Measurements from ENCODE around the gene RABEPK.
A peak's percentile ranks its signal among the peaks of the same experiment; 100 is the strongest.
"Not testable (repeated sequence)": the region's sequence is repeated elsewhere in the genome, so short reads cannot be mapped to it uniquely, and the experiment has no call there.

RABEPK gene

DNA sequence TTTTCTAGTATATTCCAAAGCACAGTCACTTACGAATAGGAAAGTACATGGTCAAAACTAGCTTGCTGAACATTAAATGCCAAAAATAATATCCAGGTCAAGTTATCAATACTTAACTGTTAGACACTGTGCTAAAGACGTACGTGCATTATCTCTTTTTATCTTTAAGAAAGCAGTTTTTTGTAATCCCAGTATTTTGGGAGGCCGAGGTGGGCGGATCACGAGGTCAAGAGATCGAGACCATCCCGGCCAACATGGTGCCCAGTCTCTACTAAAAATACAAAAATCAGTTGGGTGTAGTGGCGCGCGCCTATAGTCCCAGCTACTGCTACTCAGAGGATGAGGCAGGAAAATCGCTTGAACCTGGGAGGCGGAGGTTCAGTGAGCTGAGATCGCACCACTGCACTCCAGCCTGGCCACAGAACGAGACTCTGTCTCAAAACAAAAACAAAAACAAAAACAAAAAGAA is 43.5 kb downstream of the RABEPK start:
- DNase-seq (ENCODE audit: low read depth in 2 of 2) = no peak

DNA sequence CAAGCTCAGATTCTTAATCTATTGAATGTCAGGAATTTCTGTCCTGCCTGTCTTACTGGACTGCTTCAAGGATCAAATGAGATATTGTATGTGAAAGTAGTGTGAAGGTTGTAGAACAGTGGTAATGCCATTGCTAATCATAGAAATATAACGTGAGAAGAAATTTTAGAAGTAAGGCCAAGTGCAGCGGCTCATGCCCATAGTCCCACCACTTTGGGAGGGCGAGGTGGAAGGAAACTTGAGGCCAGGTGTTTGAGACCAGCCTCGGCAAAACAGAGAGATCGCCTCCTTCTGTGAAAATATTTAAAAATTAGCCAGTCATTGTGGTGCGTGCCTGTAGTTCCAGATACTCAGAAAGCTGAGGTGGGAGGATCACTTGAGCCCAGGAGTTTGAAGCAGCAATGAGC is 45.9 kb downstream of the RABEPK start:
- DNase-seq (ENCODE audit: low read depth in 2 of 2) = no peak

DNA sequence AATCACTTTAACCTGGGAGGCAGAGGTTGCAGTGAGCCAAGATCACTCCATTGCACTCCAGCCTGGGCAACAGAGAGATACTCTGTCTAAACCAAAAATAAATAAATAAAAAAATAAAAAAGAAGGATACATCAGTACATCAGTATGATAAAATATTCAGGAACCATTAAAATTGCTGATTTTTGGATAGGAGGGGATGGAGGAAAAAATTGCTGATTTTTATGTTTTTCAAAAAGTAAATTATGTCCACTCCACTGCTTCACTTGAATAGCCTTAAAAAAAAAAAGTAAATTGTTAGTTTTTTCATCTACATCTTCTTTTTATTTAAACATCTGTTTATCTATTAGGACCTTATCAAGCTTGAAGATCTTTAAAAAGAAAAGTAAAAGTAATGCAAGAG is 53.9 kb downstream of the RABEPK start:
- no peak for DNase-seq (ENCODE audit: low read depth in 2 of 2)

DNA sequence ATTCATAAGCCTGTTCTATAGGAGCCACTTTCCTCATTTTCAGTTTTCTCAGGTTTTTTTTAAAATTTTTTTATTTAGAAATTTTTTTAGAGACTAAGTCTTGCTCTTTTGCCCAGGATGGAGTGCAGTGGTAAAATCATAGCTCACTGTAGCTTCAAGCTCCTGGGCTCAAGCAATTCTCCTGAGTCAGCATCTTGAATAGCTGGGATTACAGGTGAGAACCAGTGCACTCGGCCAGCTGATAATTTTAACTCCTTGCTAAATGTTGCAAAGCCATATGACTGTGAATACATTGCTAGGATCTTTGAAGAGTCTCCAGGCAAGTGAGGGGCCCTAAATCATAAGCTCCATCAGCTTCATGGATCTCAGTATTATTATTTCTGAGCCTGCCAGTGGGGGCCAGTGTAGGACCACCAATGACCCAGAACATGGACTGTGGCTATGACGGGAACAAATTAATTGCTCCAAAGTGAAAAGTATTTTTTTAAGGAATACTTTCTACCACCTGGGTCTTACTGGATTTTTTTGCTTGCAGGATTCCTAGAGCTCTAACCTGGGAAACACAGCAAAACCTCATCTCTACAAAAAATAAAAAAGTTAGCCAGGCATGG is 55.5 kb downstream of the RABEPK start:
- no peak for DNase-seq (ENCODE audit: low read depth in 2 of 2)

DNA sequence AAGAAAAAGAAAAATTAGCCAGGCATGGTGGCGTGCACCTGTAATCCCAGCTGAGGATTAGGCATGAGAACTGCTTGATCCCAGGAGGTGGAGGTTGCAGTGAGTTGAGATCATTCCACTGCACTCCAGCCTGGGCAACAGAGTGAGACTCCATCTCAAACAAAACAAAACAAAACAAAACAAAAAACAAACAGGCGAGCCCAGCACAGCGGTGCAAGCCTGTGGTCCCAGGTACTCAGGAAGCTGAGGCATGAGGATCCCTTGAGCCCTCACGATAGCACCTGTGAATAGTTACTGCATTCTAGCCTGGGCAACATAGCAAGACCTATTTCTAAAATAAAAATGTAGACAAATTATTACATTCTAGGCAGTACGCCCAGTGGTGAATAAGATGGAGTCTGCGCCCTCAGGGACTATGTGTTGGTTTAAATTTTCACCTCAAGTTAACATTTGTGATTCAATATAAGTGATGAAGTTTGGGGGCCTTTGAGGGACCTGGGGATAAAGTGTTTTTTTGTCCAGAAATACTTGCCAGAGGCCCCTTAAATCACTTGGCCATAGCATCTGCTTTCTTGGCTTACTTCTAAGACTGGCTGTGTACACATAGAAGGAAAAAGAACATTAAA is 57.9 kb downstream of the RABEPK start:
- no peak for DNase-seq (ENCODE audit: low read depth in 2 of 2)

DNA sequence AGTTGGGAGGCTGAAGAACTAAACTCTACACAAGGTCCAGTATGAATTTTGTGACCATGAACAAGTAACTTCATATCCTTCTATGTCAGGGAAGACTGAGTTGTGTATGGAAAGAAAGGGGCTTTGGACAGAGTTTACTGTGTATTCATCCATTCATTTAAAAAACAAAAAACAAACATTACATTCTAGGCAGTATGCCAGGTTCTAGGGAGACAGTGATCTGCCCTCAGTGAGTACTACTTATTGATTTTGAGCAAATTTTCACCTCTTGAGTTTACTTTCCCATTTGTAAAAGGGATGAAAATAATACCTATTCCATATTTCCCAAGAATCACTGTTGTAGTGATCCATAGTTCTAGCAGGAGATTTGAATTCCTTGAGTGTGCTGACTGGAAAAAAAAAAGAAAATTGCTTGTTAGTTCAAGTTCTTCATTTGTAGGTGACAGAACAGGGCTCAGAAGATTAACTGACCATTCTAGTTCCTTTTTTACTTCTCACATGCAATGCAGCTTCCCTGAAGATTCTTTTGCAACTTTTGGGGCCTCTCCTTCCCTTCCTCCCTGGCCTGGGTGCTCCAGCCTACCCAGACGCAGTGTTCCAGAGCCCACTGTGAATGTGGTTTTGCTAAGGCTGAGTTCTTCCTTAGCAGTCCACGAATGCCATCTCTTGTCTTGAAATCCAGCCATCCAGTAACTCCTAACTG is 58.6 kb downstream of the RABEPK start:
- DNase-seq (ENCODE audit: low read depth in 2 of 2) = no peak

DNA sequence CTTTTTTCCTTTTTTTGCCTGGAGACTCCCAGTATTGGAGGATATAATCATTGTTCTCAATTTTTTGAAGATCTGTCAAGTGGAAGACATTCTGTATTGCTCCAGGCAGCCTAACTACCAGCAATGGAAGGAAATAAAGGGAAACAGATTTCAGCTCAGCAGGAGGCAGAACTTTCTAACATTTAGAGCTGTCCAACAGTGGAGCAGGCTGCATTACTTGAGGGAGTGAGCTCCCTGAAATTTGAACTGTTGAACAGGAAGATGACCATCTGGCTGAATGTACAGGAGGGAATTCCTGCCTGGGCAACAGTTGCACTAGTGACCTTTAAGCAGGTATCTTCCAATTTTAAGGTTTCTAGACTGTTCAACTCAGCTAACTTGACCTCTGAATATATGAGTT is 60.2 kb downstream of the RABEPK start:
- DNase-seq (ENCODE audit: low read depth in 2 of 2) = no peak

DNA sequence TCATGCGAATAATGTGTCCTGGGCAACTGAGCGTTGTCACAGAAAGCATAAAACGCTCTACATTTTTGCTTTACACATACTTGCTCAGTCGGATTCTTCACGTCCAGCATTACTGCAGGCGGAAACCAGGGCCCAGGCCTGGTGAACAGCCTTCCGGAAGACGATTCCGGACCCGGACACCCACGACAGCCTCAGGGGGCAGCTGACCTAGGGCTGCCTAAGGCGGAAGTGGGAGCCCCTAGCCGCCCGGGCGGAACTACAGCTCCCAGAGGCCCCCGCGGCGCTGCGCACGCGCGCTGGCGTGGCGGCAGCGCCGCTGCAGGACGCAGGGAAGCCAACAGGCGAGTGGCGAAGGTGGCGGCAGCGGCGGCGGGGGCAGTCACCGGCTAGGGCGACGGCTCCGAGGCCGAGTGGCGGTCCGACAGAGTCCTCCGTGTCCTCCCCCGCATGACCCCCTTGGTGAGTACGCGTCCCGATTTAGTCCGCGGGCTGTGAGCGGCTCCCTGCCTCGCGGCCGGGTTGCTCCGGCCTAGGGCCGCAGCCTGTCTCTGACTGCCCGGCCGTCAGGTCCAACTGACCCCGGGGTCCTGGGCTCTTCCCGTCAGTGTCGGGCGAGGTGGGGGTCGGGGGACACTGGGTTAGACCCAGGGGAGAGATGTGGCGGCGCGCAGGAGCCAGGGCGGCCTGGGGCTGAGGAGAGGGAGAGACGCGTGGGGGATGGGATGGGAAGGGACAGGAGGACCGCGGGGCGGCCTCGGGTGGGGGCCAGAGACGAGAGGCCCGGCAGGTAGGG is 61.4 kb downstream of the RABEPK start, which contains the start of gene GAPVD1:
TSS of gene GAPVD1 (plus strand) at position 326 of the 793 bp plus-strand sequence. CDS start 37,096 bp downstream, outside the sequence.
- DNase-seq (ENCODE audit: low read depth in 2 of 2) = peak; percentile 62 to 84

DNA sequence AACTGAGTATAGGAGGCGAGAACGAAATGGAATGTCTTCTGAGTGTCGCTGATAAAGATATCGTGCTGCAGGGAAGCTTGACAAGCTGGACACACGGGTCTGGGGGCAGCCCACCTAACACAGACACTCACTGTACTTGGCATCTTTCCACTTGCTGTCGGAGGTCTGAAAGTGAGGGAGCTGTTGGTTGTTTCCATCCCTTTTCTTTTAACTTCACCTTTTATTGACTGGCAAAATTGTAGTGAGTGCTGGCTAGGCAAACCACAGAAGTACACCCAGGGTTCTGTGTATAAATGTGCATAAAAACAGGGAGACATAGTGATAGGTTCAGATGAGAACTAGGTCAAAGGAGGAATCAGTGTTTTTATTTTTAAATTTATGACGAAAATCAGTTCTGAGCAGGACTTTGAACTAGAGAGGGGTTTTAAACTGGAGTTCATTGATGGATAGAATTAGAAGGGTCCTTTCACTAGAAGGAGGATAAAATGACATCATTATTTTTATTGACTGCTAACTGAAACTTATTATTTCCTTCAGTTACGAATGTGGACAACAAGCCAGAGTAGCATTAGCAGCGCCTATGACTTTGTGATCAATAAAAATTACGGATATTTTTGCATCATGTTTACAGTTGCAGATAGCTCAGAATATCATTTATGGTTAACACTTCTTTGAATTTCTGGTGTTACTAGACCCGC is 62.1 kb downstream of the RABEPK start:
- no peak for DNase-seq (ENCODE audit: low read depth in 2 of 2)

DNA sequence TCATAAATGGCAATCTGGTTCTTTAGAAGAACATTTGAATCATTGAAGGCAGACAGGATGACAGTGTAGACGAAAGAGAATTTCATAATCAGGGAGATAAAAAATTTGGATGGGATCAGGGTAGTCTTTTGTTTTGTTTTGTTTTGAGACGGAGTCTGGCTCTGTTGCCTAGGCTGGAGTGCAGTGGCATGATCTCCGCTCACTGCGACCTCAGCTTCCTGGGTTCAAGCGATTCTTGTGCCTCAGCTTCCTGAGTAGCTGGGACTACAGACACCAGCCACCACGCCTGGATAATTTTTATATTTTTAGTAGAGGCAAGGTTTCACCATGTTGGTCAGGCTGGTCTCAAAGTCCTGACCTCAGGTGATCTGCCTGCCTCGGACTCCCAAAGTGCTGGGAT is 63.7 kb downstream of the RABEPK start:
- DNase-seq (ENCODE audit: low read depth in 2 of 2) = not testable (repeated sequence)

DNA sequence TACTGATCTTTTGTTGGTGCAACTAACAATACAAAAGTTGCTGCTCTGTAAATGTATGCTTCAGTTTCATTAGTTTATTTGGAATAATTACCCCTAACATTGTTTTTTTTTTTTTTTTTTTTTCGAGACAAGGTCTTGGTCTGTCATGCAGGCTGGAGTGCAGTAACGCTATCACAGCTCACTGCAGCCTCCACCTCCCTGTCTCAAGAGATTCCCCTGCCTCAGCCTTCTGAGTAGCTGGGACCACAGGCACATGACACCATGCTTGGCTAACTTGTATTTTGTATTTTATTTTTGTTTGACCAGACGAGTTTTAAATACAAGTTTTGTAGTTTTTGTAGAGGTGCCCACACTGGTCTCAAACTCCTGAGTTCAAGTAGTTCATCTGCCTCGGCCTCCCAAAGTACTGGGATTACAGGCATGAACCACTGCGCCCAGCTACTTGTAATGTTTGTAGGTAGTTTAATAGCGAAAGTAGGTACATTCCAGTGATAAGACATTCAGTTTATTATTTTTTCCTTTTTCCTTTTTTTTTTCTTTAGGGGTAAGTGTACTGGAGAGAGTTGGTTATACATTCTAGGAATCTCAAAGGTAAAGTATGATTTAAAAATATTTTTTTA is 68.2 kb downstream of the RABEPK start:
- DNase-seq (ENCODE audit: low read depth in 2 of 2) = no peak

DNA sequence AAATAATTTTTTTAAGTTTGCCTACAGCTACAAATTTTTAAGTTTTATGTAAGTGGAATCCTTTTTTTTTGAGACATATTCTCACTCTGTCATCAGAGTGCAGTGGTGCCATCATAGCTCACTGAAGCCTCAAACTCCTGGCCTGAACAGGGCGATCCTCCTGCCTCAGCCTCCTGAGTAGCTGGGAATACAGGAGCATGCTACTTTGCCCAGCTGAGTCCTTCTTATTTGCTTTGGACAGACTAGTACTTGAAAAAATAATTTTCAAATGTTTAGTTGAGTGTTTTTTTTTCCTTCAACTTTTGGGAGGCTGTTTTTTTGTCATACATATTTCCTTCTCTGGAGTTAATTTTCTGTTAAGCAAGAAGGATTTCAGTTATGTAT is 68.7 kb downstream of the RABEPK start:
- DNase-seq (ENCODE audit: low read depth in 2 of 2) = no peak

DNA sequence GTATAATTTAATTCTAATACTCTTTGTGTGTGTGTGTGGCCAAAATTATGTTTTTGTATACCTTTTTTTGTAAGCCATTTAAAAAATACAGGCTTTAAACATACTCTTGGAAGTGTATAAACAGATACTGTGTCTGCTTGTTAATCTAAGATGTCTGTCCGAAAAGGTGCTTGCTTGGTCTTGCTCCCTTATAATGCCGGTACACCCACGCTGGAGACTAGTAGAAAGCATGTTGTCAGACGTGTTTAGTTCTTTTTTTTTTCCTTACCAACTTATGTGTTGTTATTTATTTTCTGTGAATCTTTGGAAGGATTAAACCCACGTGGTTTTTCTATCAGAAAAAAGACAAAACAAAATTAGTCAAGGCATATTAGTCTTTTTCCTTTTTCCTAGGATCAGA is 70.7 kb downstream of the RABEPK start:
- DNase-seq (ENCODE audit: low read depth in 2 of 2) = no peak

DNA sequence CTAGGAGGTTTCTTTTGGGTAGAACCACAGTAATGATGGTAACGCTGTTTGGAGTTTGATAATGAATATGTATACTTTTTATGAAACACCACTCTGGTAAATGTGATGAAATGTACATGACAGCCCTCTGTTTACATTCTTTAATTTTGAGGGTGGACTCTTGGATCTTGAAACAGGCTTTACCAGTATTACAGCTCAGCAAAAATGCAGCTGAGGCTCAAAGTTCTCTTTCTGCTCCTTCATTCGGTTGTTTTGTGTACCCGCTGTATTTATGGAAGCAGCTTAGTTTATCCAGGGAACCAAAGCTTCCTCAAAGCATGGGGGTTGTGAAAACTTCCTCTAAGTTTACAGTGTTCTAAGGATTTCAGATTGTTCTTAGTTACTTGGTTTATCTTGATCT is 72.4 kb downstream of the RABEPK start:
- DNase-seq (ENCODE audit: low read depth in 2 of 2) = no peak

DNA sequence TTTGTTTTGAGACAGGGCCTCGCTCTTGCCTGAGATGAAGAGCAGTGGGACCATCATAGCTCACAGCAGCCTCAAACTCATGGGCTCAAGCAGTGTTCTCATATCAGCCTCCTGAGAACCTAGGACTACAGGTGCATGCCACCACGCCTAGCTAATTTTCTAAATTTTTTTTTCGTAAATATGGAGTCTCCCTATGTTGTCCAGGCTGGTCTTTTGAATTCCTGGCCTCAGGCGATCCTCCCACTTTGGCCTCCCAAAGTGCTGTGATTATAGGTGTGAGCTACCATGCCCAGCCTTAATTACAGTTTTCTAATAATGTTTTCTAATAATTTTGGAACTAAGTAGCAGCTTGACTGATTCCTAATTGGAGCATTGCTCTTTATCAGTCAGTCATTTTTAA is 76.4 kb downstream of the RABEPK start:
- no peak for DNase-seq (ENCODE audit: low read depth in 2 of 2)

DNA sequence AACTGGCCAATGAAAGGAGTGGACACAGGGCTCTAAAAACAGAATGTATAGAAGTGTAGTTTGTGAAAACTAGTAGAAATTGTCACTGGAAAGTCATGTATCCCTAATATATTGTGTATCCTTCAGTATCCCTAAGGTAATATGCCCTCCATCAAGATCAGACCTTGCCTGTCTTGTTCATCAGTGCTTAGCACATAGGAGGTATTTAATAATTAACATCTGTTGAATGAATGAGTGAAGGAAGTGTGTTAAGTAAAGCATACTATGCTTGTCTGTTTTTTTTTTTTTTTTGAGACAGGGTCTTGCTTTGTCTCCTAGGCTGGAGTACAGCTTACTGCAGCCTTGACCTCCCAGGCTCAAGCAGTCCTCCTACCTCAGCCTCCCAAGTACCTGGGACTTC is 77.1 kb downstream of the RABEPK start:
- DNase-seq (ENCODE audit: low read depth in 2 of 2) = no peak

DNA sequence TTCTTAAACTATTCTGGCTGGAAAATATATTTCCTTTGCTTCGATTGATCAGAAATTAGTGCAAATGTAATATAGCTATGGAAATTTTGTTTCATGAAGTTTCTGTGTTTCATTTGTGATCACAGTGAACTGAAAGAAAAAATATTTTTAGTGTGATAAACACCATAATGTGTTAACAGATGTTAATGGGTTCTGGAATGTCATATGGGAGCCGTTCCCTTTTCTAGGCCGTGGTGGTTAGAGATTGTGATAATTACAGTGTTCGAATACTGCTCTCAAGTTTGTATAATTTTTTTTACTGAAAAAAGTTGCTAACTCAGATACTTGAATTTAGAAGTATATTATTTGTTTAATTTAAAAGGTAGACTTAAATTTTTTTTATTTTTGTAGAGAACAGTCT is 80.6 kb downstream of the RABEPK start:
- no peak for DNase-seq (ENCODE audit: low read depth in 2 of 2)

Measured in stimulated activated CD8-positive, alpha-beta memory T cell treated with anti-CD3 and anti-CD28 coated beads, Interleukin-7, amount 100 ng/mL, for 4 hours (primary cell).